ENCODE data around the gene PNPO. TPM values are rescaled to one million over a fixed set of nuclear protein-coding genes. Genes with fewer than 3 reads are reported as not detected.

The PNPO gene
- total and polyA plus RNA-seq, 2 of the 8 experiments (the other 6 are each of a cell fraction or from before 2014, with no cell fraction given) = 7.0 to 8.1 TPM

GRCh38 chr17:47916489-47917208 is 24.7 kb upstream of the PNPO start:
- no peak overlapping the region for H3K4me2 ChIP-seq (ENCODE audit: insufficient read depth in 1 of 2, low read depth in 2 of 2, low read length in 2 of 2)
- ChIA-PET POLR2A (ENCODE audit: partially characterized antibody) (interaction anchor here (0.9 to 1.3 kb wide), 4 partner anchors 21 to 71 kb away, joined by 3 to 5 read pairs (median 4); partner anchors contain the start of genes CDK5RAP3 and PNPO), CTCF (ENCODE audit: partially characterized antibody) (interaction anchor here (0.6 to 1.3 kb wide), 6 partner anchors 9 to 67 kb away, joined by 3 read pairs; no protein-coding TSS in a partner anchor)
- no peaks in the 10 kb centered on the region for H3K4me1 ChIP-seq (replicated peaks in 1 of 4; ENCODE audit: control insufficient read depth in 3 of 4, insufficient read depth in 4 of 4, low read length in 3 of 4)
- no peak overlapping the region for H3K9ac ChIP-seq (replicated peaks in 1 of 4; ENCODE audit: extremely low read depth in 1 of 4, low read depth in 3 of 4, low read length in 3 of 4)
- H3K27me3 ChIP-seq (replicated peaks in 1 of 4; ENCODE audit: control insufficient read depth in 3 of 4, extremely low read depth in 1 of 4, insufficient read depth in 3 of 4, low read length in 3 of 4) = no peaks in the 10 kb centered on the region
- H3K79me2 ChIP-seq (ENCODE audit: control insufficient read depth in 1 of 2, insufficient read depth in 2 of 2, low read length in 2 of 2) = no peaks in the 10 kb centered on the region
- TF ChIP-seq POLR2AphosphoS5 (IDR thresholded peaks at IDR 0.05; ENCODE audit: low read depth, low read length) (no peak), CTCF (IDR thresholded peaks at IDR 0.05; ENCODE audit: control extremely low read depth in 1 of 3, insufficient read depth in 1 of 3, low read depth in 1 of 3, low read length in 3 of 3) (peak in 1 of 3 experiments; percentile 6; a peak in 1 of 4 replicates)
- H2AFZ ChIP-seq (ENCODE audit: low read length) = no peak overlapping the region
- H3K27ac ChIP-seq (ENCODE audit: low read depth, low read length) = no peak overlapping the region
- H4K8ac ChIP-seq (ENCODE audit: extremely low read depth, insufficient read depth, low read length) = no peak overlapping the region
- H3K36me3 ChIP-seq (ENCODE audit: control insufficient read depth in 2 of 4, insufficient read depth in 4 of 4, low read length in 3 of 4) = no peaks in the 10 kb centered on the region; a peak in 2 of 8 replicates
- no peak overlapping the region for H2AK5ac ChIP-seq (ENCODE audit: low read depth, low read length)
- H3K4ac ChIP-seq (replicated peaks; ENCODE audit: insufficient read length, low read depth, low read length) = no peak overlapping the region
- H2BK120ac ChIP-seq (replicated peaks; ENCODE audit: low read depth, low read length) = no peak overlapping the region
- no peaks in the 10 kb centered on the region for H3K79me1 ChIP-seq (ENCODE audit: low read depth, low read length)
- no peaks in the 10 kb centered on the region for H3K9me3 ChIP-seq (ENCODE audit: insufficient read depth in 2 of 2, low read depth in 1 of 2, low read length in 1 of 2)
- no peak overlapping the region for H2BK5ac ChIP-seq (ENCODE audit: low read depth, low read length)
- no peaks in the 10 kb centered on the region for H4K20me1 ChIP-seq (replicated peaks in 1 of 2; ENCODE audit: control insufficient read depth in 1 of 2, insufficient read depth in 2 of 2, low read length in 2 of 2)
- no peak overlapping the region for H3K18ac ChIP-seq (ENCODE audit: extremely low read depth, low read length)
- no peak overlapping the region for H2BK12ac ChIP-seq (ENCODE audit: low read depth, low read length)
- no peaks in the 10 kb centered on the region for H3K23me2 ChIP-seq (ENCODE audit: low read depth, low read length)
- no peak overlapping the region for H4K5ac ChIP-seq (ENCODE audit: insufficient read length, low read depth, low read length)
- H2BK20ac ChIP-seq (ENCODE audit: low read length) = no peak overlapping the region
- no peak overlapping the region for H4K91ac ChIP-seq (replicated peaks; ENCODE audit: insufficient read length, low read length)
- DNase-seq (ENCODE audit: low read depth in 1 of 2, low spot score in 2 of 2) = no peak
- no peak overlapping the region for H3K14ac ChIP-seq (ENCODE audit: insufficient read length)
- no peak overlapping the region for H2BK15ac ChIP-seq (ENCODE audit: low read length)
- no peak overlapping the region for H3K23ac ChIP-seq (ENCODE audit: insufficient read length)
- H3K4me3 ChIP-seq (ENCODE audit: extremely low read depth in 1 of 4, insufficient read depth in 2 of 4, low read depth in 3 of 4, low read length in 4 of 4) = no peak overlapping the region
- no peak overlapping the region for H3K56ac ChIP-seq (replicated peaks; ENCODE audit: insufficient read length, low read depth, low read length)
- no peak for FAIRE-seq
- WGBS, 2 experiments (ENCODE audit: extremely low coverage in 1 of 2, insufficient coverage in 1 of 2, insufficient read length in 1 of 2, insufficient replicate concordance in 2 of 2, low coverage in 1 of 2, low lambda C conversion rate in 2 of 2, missing lambda C conversion rate in 1 of 2) = 91% methylated on average over 15 of the region's 19 CpGs; no CpG with 5 or more reads in 1 of the 2 experiments

Measured in H1 (cell line).